Ishikawa (cell line): ENCODE measurements around the gene SPTSSB.

Experiments used
- CEBPB ChIP-seq: IDR thresholded peaks from 2 replicates; pipeline ENCODE4 v1.6.1; 2012
- CREB1 ChIP-seq: IDR thresholded peaks from 2 replicates; pipeline ENCODE4 v1.6.1; 2012; ENCODE audit warnings: low read depth
- EGR1 ChIP-seq: IDR thresholded peaks from 2 replicates; pipeline ENCODE4 v1.6.1; 2012
- EP300 ChIP-seq: IDR thresholded peaks from 2 replicates; pipeline ENCODE4 v1.6.1; 2012; ENCODE audit warnings: borderline replicate concordance
- FOXM1 ChIP-seq: IDR thresholded peaks from 2 replicates; pipeline ENCODE4 v1.6.1; 2012; ENCODE audit warnings: low read depth, borderline replicate concordance
- NFIC ChIP-seq: IDR thresholded peaks from 2 replicates; pipeline ENCODE4 v1.6.1; 2012
- RAD21 ChIP-seq: IDR thresholded peaks from 2 replicates; pipeline ENCODE4 v1.6.1; 2012; ENCODE audit warnings: low read depth
- TAF1 ChIP-seq: IDR thresholded peaks from 2 replicates; pipeline ENCODE4 v1.6.1; 2012; ENCODE audit warnings: low read depth, mild to moderate bottlenecking
- TCF12 ChIP-seq: IDR thresholded peaks from 2 replicates; pipeline ENCODE4 v1.6.1; 2012; ENCODE audit warnings: low read depth
- TEAD4 ChIP-seq: IDR thresholded peaks from 2 replicates; pipeline ENCODE4 v1.6.1; 2012
- USF1 ChIP-seq: IDR thresholded peaks from 2 replicates; pipeline ENCODE4 v1.6.1; 2012
- YY1 ChIP-seq: IDR thresholded peaks from 2 replicates; pipeline ENCODE4 v1.6.1; 2012; ENCODE audit warnings: low read depth
- ZBTB7A ChIP-seq: IDR thresholded peaks from 2 replicates; pipeline ENCODE4 v1.6.1; 2012; ENCODE audit warnings: low read depth
- TF ChIP-seq, protein P1 (sequence below): IDR thresholded peaks from 2 replicates; pipeline ENCODE4 v1.6.1; 2012
- TF ChIP-seq, protein P2 (sequence below): IDR thresholded peaks from 2 replicates; pipeline ENCODE4 v1.6.1; 2012; ENCODE audit warnings: low read depth, mild to moderate bottlenecking

Gene SPTSSB

GRCh38 chr3:161358488-161358887 is 12.8 kb downstream of the SPTSSB start:
- no peak for TF ChIP-seq YY1
- TF ChIP-seq, protein P1, sequence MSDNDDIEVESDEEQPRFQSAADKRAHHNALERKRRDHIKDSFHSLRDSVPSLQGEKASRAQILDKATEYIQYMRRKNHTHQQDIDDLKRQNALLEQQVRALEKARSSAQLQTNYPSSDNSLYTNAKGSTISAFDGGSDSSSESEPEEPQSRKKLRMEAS: no peak
- TF ChIP-seq NFIC: no peak

DNA sequence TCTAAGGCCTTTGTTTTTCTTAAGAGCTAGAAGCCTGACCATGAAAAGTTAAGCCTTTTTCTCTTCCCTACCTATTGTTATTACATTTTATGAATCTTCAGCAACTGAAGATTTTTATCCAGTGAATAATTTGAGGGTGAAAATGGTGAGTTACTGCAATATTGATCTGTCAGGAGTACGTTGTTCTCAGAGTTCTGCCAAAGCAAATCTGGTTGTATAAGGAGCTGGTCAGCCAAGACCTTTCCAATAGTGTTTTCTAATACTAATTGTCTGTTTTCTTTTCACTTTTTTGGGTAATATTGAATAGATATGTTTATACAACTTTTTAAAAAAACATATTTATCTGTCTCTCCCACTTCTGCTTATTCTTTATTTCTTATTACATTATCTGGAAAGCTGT is 15.0 kb downstream of the SPTSSB start:
- no peak for TF ChIP-seq FOXM1

DNA sequence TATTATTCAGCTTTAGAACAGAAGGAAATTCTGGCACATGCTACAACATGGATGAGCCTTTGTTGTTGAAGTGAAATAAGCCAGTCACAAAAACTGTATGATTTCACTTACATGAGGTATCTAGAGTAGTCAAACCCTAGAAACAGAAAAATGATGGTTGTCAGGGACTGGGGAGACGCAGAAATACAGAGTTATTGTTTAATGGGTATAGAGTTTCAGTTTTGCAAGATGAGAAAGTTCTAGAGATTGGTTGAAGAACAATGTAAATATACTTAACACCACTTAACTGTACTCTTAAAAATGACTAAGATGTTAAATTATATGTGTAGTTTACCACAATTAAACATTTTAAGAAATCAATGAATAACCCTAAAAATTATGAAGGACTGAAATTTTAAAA is 15.8 kb downstream of the SPTSSB start:
- no peak for TF ChIP-seq YY1
- TF ChIP-seq USF1: no peak
- no peak for TF ChIP-seq TCF12
- no peak for TF ChIP-seq CREB1
- no peak for TF ChIP-seq EGR1
- TF ChIP-seq ZBTB7A: no peak
- TF ChIP-seq EP300: no peak

DNA sequence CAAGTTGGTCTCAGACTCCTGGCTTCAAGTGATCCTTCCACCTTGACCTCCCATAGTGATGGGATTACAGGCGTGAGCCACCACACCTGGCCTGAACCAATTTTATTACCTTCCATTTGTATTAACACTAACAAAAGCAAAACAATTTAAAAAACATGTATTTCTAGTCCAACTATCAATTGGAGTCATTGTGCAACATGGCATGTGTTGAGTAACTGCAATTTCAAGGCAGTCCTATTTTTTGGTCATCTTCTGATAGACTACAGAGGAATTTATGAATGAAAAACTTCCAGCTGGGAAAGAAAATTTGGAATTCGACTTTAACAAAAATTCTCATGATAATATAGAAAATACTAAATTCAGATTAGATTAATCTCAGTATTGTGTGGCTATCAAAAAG is 16.8 kb downstream of the SPTSSB start:
- TF ChIP-seq CREB1 (no peak), RAD21 (no peak), ZBTB7A (no peak), USF1 (no peak), FOXM1 (no peak), EP300 (no peak), CEBPB (no peak), YY1 (no peak)
- TF ChIP-seq, protein P1: no peak

GRCh38 chr3:161351330-161351729 is 20.0 kb downstream of the SPTSSB start:
- TF ChIP-seq EP300 (no peak), USF1 (no peak), TEAD4 (no peak), FOXM1 (no peak), TCF12 (no peak), TAF1 (no peak), CREB1 (no peak), CEBPB (no peak), NFIC (no peak)
- TF ChIP-seq, protein P1: no peak
- TF ChIP-seq, protein P2, sequence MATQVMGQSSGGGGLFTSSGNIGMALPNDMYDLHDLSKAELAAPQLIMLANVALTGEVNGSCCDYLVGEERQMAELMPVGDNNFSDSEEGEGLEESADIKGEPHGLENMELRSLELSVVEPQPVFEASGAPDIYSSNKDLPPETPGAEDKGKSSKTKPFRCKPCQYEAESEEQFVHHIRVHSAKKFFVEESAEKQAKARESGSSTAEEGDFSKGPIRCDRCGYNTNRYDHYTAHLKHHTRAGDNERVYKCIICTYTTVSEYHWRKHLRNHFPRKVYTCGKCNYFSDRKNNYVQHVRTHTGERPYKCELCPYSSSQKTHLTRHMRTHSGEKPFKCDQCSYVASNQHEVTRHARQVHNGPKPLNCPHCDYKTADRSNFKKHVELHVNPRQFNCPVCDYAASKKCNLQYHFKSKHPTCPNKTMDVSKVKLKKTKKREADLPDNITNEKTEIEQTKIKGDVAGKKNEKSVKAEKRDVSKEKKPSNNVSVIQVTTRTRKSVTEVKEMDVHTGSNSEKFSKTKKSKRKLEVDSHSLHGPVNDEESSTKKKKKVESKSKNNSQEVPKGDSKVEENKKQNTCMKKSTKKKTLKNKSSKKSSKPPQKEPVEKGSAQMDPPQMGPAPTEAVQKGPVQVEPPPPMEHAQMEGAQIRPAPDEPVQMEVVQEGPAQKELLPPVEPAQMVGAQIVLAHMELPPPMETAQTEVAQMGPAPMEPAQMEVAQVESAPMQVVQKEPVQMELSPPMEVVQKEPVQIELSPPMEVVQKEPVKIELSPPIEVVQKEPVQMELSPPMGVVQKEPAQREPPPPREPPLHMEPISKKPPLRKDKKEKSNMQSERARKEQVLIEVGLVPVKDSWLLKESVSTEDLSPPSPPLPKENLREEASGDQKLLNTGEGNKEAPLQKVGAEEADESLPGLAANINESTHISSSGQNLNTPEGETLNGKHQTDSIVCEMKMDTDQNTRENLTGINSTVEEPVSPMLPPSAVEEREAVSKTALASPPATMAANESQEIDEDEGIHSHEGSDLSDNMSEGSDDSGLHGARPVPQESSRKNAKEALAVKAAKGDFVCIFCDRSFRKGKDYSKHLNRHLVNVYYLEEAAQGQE: no peak

DNA sequence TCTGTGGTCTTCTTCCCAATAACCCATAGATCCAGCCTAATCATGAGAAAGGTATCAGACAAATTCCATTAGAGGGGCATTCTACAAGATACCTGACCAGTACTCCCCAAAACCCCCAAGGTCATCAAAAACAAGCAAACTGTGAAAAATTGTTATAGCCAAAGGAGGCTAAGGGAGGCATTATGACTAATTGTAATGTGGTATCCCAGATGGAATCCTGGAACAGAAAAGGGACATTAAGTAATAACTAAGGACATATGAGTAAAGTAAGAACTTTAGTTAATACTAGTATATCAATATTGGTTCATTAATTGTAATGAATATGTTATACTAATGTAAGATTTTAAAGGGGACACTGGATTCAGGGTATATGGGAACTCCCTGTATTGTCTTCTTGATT is 20.4 kb downstream of the SPTSSB start:
- TF ChIP-seq ZBTB7A (no peak), FOXM1 (no peak), YY1 (no peak), TEAD4 (no peak), RAD21 (no peak), EP300 (no peak), TAF1 (no peak), CREB1 (no peak), EGR1 (no peak), NFIC (no peak), USF1 (no peak), TCF12 (no peak), CEBPB (no peak)
- TF ChIP-seq, protein P1: no peak
- TF ChIP-seq, protein P2: no peak
